HepG2 (cell line): Measurements from ENCODE around the gene RASA1. TPM values are rescaled to one million over a fixed set of nuclear protein-coding genes. Genes with fewer than 3 reads are reported as not detected.

Experiments used
- AGO1 ChIP-seq: fragments of 200-400 bp; formaldehyde crosslinking; IDR thresholded peaks from 2 replicates; pipeline ENCODE4 v1.6.1; 2017; ENCODE audit warnings: mild to moderate bottlenecking, low read depth, low read length, moderate library complexity; ENCODE audit not compliant: poor library complexity, severe bottlenecking
- CEBPB ChIP-seq: IDR thresholded peaks from 2 replicates; pipeline ENCODE4 v1.6.1; 2011; ENCODE audit warnings: low read depth, low read length, improper control_type of control experiment, borderline replicate concordance
- CENPX ChIP-seq: sonication (generic); formaldehyde crosslinking; IDR thresholded peaks from 2 replicates; pipeline ENCODE4 v1.9.0; 2021; ENCODE audit warnings: mild to moderate bottlenecking, missing genetic modification reagents, moderate library complexity
- DDIT3 ChIP-seq: sonication (generic); formaldehyde crosslinking; IDR thresholded peaks from 2 replicates; pipeline ENCODE4 v1.4.0; 2020; ENCODE audit warnings: mild to moderate bottlenecking, missing genetic modification reagents
- HOXA3 ChIP-seq: sonication (generic); formaldehyde crosslinking; IDR thresholded peaks from 2 replicates; pipeline ENCODE4 v1.5.0; 2020; ENCODE audit warnings: missing genetic modification reagents
- HOXA7 ChIP-seq: sonication (generic); formaldehyde crosslinking; IDR thresholded peaks from 2 replicates; pipeline ENCODE4 v1.8.1; 2022; ENCODE audit warnings: mild to moderate bottlenecking, missing genetic modification reagents, moderate library complexity
- HOXA9 ChIP-seq: sonication (generic); formaldehyde crosslinking; IDR thresholded peaks from 2 replicates; pipeline ENCODE4 v1.8.1; 2022; ENCODE audit warnings: missing genetic modification reagents, mild to moderate bottlenecking, moderate library complexity, borderline replicate concordance
- JUN ChIP-seq: sonication (generic); formaldehyde crosslinking; IDR thresholded peaks from 2 replicates; pipeline ENCODE4 v1.4.0; 2020; ENCODE audit warnings: mild to moderate bottlenecking, missing genetic modification reagents
- KAT8 ChIP-seq: IDR thresholded peaks from 2 replicates; pipeline ENCODE4 v1.6.1; 2016; ENCODE audit warnings: missing genetic modification reagents, missing compliant biosample characterization
- KMT2A ChIP-seq: sonication (generic); formaldehyde crosslinking; IDR thresholded peaks from 2 replicates; pipeline ENCODE4 v1.4.0; 2020; ENCODE audit warnings: missing genetic modification reagents
- MIXL1 ChIP-seq: IDR thresholded peaks from 2 replicates; pipeline ENCODE4 v1.6.1; 2016
- MTF2 ChIP-seq: sonication (generic); formaldehyde crosslinking; IDR thresholded peaks from 2 replicates; pipeline ENCODE4 v1.5.0; 2020; ENCODE audit warnings: missing genetic modification reagents, borderline replicate concordance
- MYC ChIP-seq: sonication (generic); formaldehyde crosslinking; IDR thresholded peaks from 2 replicates; pipeline ENCODE4 v1.9.0; 2021; ENCODE audit warnings: missing genetic modification reagents, borderline replicate concordance
- PCBP1 ChIP-seq: fragments of 200-400 bp; formaldehyde crosslinking; IDR thresholded peaks from 2 replicates; pipeline ENCODE4 v1.6.1; 2017; ENCODE audit warnings: mild to moderate bottlenecking, low read depth, low read length, borderline replicate concordance
- SPEN ChIP-seq: sonication (generic); formaldehyde crosslinking; IDR thresholded peaks from 2 replicates; pipeline ENCODE4 v1.5.1; 2020; ENCODE audit warnings: low read depth, mild to moderate bottlenecking, missing genetic modification reagents
- TBP ChIP-seq: sonication (generic); formaldehyde crosslinking; IDR thresholded peaks from 2 replicates; pipeline ENCODE4 v1.5.0; 2020; ENCODE audit warnings: missing genetic modification reagents
- TEAD2 ChIP-seq: sonication (generic); formaldehyde crosslinking; IDR thresholded peaks from 2 replicates; pipeline ENCODE4 v1.9.0; 2021; ENCODE audit warnings: missing genetic modification reagents
- TOE1 ChIP-seq: sonication (generic); formaldehyde crosslinking; IDR thresholded peaks from 2 replicates; pipeline ENCODE4 v1.4.0; 2020; ENCODE audit warnings: mild to moderate bottlenecking, missing genetic modification reagents
- ZC3H13 ChIP-seq: sonication (generic); formaldehyde crosslinking; IDR thresholded peaks from 2 replicates; pipeline ENCODE4 v1.8.1; 2023; ENCODE audit warnings: mild to moderate bottlenecking, missing genetic modification reagents, moderate library complexity
- ZFP36L2 ChIP-seq: sonication (generic); formaldehyde crosslinking; IDR thresholded peaks from 2 replicates; pipeline ENCODE4 v1.4.0; 2020; ENCODE audit warnings: missing genetic modification reagents
- ZKSCAN8 ChIP-seq: IDR thresholded peaks from 2 replicates; pipeline ENCODE4 v1.6.1; 2016; ENCODE audit warnings: borderline replicate concordance, missing genetic modification reagents, missing compliant biosample characterization
- ZNF10 ChIP-seq: sonication (generic); formaldehyde crosslinking; IDR thresholded peaks from 2 replicates; pipeline ENCODE4 v1.4.0; 2020; ENCODE audit warnings: mild to moderate bottlenecking, low read depth, missing genetic modification reagents, borderline replicate concordance
- ZNF12 ChIP-seq: sonication (generic); formaldehyde crosslinking; IDR thresholded peaks from 2 replicates; pipeline ENCODE4 v1.5.0; 2020; ENCODE audit warnings: missing genetic modification reagents
- ZNF652 ChIP-seq: IDR thresholded peaks from 2 replicates; pipeline ENCODE4 v1.6.1; 2016; ENCODE audit warnings: low read depth, borderline replicate concordance
- ZSCAN29 ChIP-seq: sonication (generic); formaldehyde crosslinking; conservative IDR thresholded peaks from 2 replicates; pipeline ENCODE4 v1.4.0; 2020; ENCODE audit warnings: mild to moderate bottlenecking, missing genetic modification reagents
- polyA plus RNA-seq, 8 experiments: library from polyadenylated mRNA; depleted of rRNA in 3 of 8; stranded (reverse) in 7 of 8; unstranded in 1 of 8; fragments of >200 nt; fragmentation: Illumina TruSeq in 4 of 8; extraction: Trizol in 4 of 8; gene quantifications; 2 replicates each; pipeline versions ENCODE4 v1.2.1 to v1.2.3, GENCODE V29; 2011 to 2016; ENCODE audit warnings: low read depth in 4 of 8, missing spikeins in 1 of 8, mixed read lengths in 1 of 8; ENCODE audit not compliant: insufficient read depth in 1 of 8
- total RNA-seq, 5 experiments: library from RNA; depleted of rRNA; stranded (reverse); fragments of >200 nt; fragmentation: Illumina TruSeq; extraction: Trizol; gene quantifications; 2 replicates each; pipeline ENCODE4 v1.2.3, GENCODE V29; 2016; ENCODE audit warnings: low read depth in 1 of 5
- TF ChIP-seq, protein P1 (sequence below): sonication (generic); formaldehyde crosslinking; IDR thresholded peaks from 2 replicates; pipeline ENCODE4 v1.4.0; 2020; ENCODE audit warnings: mild to moderate bottlenecking, missing genetic modification reagents
- TF ChIP-seq, protein P2 (sequence below): sonication (generic); formaldehyde crosslinking; IDR thresholded peaks from 2 replicates; pipeline ENCODE4 v1.4.0; 2020; ENCODE audit warnings: mild to moderate bottlenecking, missing genetic modification reagents
- TF ChIP-seq, protein P3 (sequence below): sonication (generic); formaldehyde crosslinking; IDR thresholded peaks from 2 replicates; pipeline ENCODE4 v1.5.0; 2020; ENCODE audit warnings: missing genetic modification reagents, mild to moderate bottlenecking, borderline replicate concordance

RASA1 gene
- total and polyA plus RNA-seq, 2 of the 13 experiments (the other 11 are each of a cell fraction or from before 2014, with no cell fraction given): 19.5 to 20.5 TPM

DNA sequence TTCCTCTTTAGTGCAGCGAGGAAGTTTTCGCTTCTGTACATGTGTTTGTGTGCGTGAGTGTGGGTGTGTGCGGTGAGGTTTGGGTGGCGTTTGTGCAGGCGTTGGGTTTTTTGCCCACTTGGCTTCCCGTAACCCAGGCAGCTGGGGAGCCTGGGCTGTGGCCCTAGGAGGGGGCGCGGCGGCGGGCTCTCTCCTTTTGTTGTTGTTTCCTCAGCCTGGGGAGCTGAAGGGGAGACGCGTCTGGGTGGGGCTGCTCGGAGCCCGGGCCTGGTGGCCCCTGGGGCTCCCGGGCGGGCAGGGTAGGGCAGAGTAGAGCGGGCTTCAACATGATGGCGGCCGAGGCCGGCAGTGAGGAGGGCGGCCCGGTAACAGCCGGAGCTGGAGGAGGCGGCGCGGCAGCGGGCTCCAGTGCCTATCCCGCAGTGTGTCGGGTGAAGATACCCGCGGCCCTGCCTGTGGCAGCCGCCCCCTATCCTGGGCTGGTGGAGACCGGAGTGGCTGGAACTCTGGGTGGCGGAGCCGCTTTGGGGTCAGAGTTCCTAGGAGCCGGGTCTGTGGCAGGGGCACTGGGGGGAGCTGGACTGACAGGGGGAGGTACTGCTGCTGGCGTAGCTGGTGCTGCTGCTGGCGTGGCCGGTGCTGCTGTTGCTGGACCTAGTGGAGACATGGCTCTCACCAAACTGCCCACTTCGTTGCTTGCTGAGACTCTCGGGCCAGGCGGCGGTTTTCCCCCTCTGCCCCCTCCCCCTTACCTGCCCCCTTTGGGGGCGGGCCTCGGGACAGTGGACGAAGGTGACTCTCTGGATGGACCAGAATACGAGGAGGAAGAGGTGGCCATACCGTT is 665 bp downstream of the RASA1 start (continued):
- TF ChIP-seq DDIT3 (CRISPR knock-in tag) (no peak), MYC (peak; percentile 5; the same call in 1 of the 2 replicates), SPEN (CRISPR knock-in tag) (no peak; the same call in 1 of the 2 replicates), ZNF652 (CRISPR knock-in tag) (no peak), TEAD2 (CRISPR knock-in tag) (no peak), ZFP36L2 (CRISPR knock-in tag) (no peak), JUN (CRISPR knock-in tag) (no peak), PCBP1 (0 out of 2 replicates have a peak, but pooled peaks have one; percentile 22), ZC3H13 (no peak), MIXL1 (CRISPR knock-in tag) (no peak), KAT8 (CRISPR knock-in tag) (peak; percentile 40), TOE1 (no peak), ZKSCAN8 (CRISPR knock-in tag) (no peak), HOXA9 (CRISPR knock-in tag) (no peak), CEBPB (no peak), AGO1 (no peak), TBP (CRISPR knock-in tag) (no peak), ZNF12 (CRISPR knock-in tag) (no peak), MTF2 (peak; percentile 81; the same call in 1 of the 2 replicates), KMT2A (CRISPR knock-in tag) (no peak), HOXA7 (CRISPR knock-in tag) (no peak), ZSCAN29 (CRISPR knock-in tag) (no peak), CENPX (CRISPR knock-in tag) (no peak), HOXA3 (CRISPR knock-in tag) (no peak), ZNF10 (CRISPR knock-in tag) (no peak)
- TF ChIP-seq, protein P1, sequence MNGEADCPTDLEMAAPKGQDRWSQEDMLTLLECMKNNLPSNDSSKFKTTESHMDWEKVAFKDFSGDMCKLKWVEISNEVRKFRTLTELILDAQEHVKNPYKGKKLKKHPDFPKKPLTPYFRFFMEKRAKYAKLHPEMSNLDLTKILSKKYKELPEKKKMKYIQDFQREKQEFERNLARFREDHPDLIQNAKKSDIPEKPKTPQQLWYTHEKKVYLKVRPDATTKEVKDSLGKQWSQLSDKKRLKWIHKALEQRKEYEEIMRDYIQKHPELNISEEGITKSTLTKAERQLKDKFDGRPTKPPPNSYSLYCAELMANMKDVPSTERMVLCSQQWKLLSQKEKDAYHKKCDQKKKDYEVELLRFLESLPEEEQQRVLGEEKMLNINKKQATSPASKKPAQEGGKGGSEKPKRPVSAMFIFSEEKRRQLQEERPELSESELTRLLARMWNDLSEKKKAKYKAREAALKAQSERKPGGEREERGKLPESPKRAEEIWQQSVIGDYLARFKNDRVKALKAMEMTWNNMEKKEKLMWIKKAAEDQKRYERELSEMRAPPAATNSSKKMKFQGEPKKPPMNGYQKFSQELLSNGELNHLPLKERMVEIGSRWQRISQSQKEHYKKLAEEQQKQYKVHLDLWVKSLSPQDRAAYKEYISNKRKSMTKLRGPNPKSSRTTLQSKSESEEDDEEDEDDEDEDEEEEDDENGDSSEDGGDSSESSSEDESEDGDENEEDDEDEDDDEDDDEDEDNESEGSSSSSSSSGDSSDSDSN (CRISPR knock-in tag): peak; percentile 87
- TF ChIP-seq, protein P2, sequence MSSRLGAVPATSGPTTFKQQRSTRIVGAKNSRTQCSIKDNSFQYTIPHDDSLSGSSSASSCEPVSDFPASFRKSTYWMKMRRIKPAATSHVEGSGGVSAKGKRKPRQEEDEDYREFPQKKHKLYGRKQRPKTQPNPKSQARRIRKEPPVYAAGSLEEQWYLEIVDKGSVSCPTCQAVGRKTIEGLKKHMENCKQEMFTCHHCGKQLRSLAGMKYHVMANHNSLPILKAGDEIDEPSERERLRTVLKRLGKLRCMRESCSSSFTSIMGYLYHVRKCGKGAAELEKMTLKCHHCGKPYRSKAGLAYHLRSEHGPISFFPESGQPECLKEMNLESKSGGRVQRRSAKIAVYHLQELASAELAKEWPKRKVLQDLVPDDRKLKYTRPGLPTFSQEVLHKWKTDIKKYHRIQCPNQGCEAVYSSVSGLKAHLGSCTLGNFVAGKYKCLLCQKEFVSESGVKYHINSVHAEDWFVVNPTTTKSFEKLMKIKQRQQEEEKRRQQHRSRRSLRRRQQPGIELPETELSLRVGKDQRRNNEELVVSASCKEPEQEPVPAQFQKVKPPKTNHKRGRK (CRISPR knock-in tag): no peak
- TF ChIP-seq, protein P3, sequence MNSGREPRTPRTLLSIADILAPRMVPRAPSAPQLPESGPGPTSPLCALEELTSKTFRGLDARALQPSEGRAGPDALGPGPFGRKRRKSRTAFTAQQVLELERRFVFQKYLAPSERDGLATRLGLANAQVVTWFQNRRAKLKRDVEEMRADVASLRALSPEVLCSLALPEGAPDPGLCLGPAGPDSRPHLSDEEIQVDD (CRISPR knock-in tag): no peak
